ENCODE measurements around the gene MAEA. TPM values are rescaled to one million over a fixed set of nuclear protein-coding genes. Genes with fewer than 3 reads are reported as not detected.
A peak's percentile ranks its signal among the peaks of the same experiment; 100 is the strongest.

MAEA gene
- total RNA-seq, 1 donor from 2014 or later = 65.8 TPM

DNA sequence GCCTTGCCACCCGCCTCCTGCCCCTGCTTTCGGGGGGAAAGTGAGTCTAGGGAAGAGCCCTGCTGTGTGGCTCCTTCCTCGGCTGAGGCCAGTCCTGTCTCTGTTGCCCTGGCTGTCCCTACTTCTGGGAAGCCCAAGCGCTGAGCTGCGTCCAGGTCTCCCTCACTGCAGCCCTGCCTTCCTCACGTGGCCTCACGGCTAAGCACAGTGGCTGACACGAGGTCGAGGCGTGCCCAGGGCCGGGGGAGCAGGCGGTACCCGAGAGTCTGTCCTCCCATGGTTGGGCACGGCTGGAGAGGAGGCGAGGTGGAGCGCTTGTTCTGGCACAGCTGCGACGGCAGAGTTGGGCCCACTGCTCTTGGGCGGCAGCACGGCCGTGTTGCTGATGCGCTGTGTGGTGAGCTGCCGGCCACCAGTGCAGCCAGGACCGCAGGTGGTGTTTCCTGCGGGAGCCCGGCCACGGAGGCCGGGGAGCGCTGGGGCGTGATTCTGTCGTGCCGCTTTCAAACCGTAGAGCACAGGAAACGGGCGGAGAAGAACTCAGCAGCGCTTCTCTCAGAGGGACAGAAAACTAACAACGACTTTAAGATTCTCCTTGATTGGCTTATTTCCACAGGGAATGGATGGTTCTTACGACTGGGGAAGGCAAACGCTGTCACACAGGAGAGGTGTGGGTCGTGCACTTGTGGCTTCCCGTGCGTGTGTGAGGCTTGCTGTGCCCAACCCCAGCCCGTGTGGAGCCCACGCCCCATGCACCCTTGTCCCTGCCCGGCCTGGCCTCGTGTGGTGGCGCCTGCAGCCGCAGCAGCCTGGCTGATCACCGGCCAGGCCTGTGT, 21.3 kb downstream of the MAEA start:
- intact Hi-C loops (cut with DNase I) = no loop called here
- H3K27me3 ChIP-seq (ENCODE audit: low read depth) = no peaks in the 10 kb centered on the region
- TF ChIP-seq CTCF (IDR thresholded peaks at IDR 0.05) = no peak
- peak; percentile 39 for DNase-seq
- H3K27ac ChIP-seq = peak overlapping the region; percentile 14
- no peak overlapping the region for H3K4me3 ChIP-seq
- H3K36me3 ChIP-seq = peaks cover 40% of the 10 kb centered on the region
- no peak for ATAC-seq
- H3K4me1 ChIP-seq = peaks cover 30% of the 10 kb centered on the region
- no peaks in the 10 kb centered on the region for H3K9me3 ChIP-seq

DNA sequence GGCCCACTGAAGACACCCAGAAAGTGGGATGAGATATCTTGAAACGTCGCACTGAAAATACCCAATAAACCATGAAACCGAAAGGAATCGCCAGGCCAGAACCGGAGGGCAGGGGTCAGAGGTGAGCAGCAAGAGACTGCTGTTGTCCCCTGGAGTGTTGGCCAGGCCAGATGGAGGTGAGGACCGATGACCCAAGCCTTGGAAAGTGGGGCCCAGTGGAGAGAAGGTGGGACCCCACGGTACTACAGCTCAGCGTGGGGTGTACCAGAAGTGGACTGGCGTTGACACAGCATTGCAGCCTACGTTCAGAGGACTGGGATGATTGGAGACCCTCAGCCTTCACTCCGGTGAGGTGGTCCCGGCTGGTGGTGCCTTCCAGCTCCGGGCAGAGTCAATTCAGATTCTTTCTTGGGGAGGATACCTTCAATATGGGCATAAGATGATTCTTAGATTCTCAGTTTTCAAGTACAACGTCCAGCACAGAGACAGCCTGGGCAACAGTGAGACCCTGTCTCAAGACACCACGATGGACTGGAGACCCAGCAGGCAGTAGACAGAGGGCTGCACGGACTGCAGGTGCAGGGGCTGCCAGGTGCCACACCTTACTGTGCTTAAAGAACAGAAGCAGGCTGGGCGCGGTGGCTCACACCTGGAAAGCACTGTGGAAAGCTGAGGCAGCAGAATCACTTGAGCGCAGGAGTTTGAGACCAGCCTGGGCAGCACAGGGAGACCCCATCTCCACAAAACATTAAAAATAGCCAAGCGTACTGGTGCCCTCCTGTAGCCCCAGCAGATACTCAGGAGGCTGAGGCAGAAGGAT, 23.3 kb downstream of the MAEA start:
- H3K27me3 ChIP-seq (ENCODE audit: low read depth) = no peaks in the 10 kb centered on the region
- intact Hi-C loops (cut with DNase I) = no loop called here
- H3K27ac ChIP-seq = no peak overlapping the region
- peaks cover 56% of the 10 kb centered on the region for H3K36me3 ChIP-seq
- ATAC-seq = no peak
- peaks cover 29% of the 10 kb centered on the region for H3K4me1 ChIP-seq
- no peaks in the 10 kb centered on the region for H3K9me3 ChIP-seq
- H3K4me3 ChIP-seq = no peak overlapping the region
- no peak for DNase-seq
- TF ChIP-seq CTCF (IDR thresholded peaks at IDR 0.05) = no peak

DNA sequence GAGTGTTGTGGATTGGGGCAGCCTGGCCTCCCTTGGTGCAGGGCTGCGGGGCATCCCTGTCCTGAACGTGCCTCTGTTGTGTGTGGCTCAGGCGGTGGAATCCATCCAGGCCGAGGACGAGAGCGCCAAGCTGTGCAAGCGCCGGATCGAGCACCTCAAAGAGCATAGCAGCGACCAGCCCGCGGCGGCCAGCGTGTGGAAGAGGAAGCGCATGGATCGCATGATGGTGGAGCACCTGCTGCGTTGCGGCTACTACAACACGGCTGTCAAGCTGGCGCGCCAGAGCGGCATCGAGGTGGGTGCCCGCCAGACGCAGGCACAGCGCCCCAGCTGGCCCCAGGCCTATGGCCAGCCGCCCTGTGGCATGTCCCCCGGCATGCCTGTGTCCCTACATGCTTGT, 25.6 kb downstream of the MAEA start:
- intact Hi-C loops (cut with DNase I) = no loop called here
- no peak for TF ChIP-seq CTCF (IDR thresholded peaks at IDR 0.05)
- H3K4me3 ChIP-seq = no peak overlapping the region
- H3K9me3 ChIP-seq = no peaks in the 10 kb centered on the region
- H3K27ac ChIP-seq = no peak overlapping the region
- H3K36me3 ChIP-seq = peaks cover 72% of the 10 kb centered on the region
- ATAC-seq = no peak
- H3K4me1 ChIP-seq = peaks cover 7% of the 10 kb centered on the region
- no peaks in the 10 kb centered on the region for H3K27me3 ChIP-seq (ENCODE audit: low read depth)
- no peak for DNase-seq

DNA sequence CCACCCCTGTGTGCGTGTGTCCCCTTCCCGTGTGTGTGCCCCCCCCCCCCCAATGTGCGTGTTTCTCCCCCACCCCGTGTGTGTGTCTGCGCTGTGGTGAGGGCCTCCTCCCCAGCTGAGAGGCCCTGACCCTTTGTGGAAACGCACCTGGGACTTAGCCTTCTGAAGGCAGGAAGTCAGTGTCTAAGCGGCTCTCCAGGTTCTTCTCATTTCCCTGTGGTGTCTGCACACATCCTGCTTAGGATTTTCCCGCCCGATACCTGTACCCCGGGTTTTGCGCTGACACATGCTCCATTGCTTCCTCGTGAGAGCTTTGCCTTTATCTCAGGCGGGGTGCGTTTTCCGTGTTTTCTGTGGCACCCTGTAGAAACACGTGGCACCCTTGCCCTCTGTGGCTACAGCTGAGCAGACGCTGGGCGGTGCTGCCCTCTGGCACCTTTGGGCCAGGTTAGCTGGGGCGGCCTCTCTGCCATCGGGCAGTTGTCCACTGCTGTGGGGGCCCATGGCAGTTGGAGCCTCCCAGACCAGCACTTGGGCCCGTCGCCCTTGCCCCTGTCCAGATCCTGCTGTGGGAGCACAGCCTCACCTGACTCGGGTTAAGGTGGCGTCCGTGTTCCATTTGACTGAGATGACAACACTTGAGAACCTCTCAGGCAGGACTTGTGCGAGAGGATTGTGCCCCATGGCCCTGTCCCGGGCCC, 26.3 kb downstream of the MAEA start:
- Histone ChIP-seq H3K36me3 (peaks cover 72% of the 10 kb centered on the region), H3K9me3 (no peaks in the 10 kb centered on the region), H3K4me3 (no peak overlapping the region), H3K4me1 (no peaks in the 10 kb centered on the region), H3K27me3 (ENCODE audit: low read depth) (no peaks in the 10 kb centered on the region), H3K27ac (no peak overlapping the region)
- DNase-seq (no peak), ATAC-seq (no peak)
- no peak for TF ChIP-seq CTCF (IDR thresholded peaks at IDR 0.05)
- intact Hi-C loops (cut with DNase I) = no loop called here

DNA sequence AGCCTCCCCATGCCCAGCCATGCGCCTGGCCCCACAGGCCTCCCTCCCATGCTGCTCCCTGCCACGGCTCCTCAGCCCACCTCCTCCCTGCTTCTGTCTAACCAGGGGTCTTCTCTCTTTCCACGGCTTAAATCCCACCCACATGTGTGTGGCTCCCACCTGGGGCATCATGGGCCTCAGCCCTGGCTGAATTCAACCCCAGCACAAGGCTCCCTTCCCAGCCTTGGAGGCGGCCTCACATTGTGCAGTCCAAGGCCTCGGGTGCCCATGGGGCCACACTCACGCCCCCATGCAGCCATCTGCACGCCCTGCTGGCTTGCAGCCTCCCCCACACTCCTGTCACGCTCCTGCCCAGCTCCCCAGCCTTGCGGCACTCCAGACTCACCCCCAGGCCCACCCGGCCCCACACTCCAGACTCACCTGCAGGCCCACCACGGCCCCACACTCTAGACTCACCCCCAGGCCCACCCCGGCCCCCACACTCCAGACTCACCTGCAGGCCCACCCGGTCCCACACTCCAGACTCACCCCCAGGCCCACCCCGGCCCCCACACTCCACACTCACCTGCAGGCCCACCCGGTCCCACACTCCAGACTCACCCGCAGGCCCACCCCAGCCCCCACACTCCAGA, 27.0 kb downstream of the MAEA start:
- TF ChIP-seq CTCF (IDR thresholded peaks at IDR 0.05) = no peak
- Histone ChIP-seq H3K36me3 (peaks cover 74% of the 10 kb centered on the region), H3K27me3 (ENCODE audit: low read depth) (no peaks in the 10 kb centered on the region), H3K4me3 (no peak overlapping the region), H3K4me1 (no peaks in the 10 kb centered on the region), H3K27ac (no peak overlapping the region), H3K9me3 (no peaks in the 10 kb centered on the region)
- intact Hi-C loops (cut with DNase I) = no loop called here
- ATAC-seq (no peak), DNase-seq (no peak)
